Rectal smooth muscle tissue (tissue), 1 donor: ENCODE measurements around the gene ITGB5.
"Not testable (repeated sequence)": the region's sequence is repeated elsewhere in the genome, so short reads cannot be mapped to it uniquely, and the experiment has no call there.

Experiments
- H3K27ac ChIP-seq: one replicate; pipeline ENCODE4 v1.7.0; 2013; ENCODE audit warnings: low read depth, low read length, inconsistent platforms
- H3K27me3 ChIP-seq: one replicate; pipeline ENCODE4 v1.7.0; 2013; ENCODE audit warnings: low read length; ENCODE audit not compliant: control insufficient read depth, insufficient read depth
- H3K36me3 ChIP-seq: one replicate; pipeline ENCODE4 v1.7.0; 2013; ENCODE audit warnings: low read length; ENCODE audit not compliant: control insufficient read depth, insufficient read depth
- H3K4me1 ChIP-seq: one replicate; pipeline ENCODE4 v1.7.0; 2013; ENCODE audit warnings: low read length; ENCODE audit not compliant: control insufficient read depth, insufficient read depth
- H3K4me3 ChIP-seq: one replicate; pipeline ENCODE4 v1.7.0; 2013; ENCODE audit warnings: low read length
- H3K9ac ChIP-seq: one replicate; pipeline ENCODE4 v1.7.0; 2013; ENCODE audit warnings: low read length

ITGB5 gene

DNA sequence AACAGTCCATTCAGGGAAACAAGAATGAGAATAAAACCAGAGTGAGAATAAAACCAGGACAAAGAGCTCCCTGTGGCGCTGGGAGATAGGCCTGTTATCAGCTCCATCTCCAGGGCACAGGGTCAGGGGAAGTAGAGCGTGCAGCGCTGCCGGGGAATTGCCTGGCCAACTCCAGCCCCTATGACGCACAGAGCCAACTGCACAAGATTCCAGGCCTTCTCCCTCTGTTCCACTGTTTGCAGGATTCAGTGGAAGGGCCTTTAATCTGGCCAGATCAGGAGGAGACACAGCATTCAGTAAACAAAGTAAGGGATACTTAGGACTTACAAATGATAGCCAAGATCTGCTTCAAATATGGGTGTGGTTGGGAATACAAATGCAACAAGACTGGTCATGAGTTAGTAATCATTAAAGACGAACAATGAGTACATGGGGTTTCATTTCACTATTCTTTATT, 49.4 kb downstream of the ITGB5 start:
- no peak overlapping the region for H3K4me3 ChIP-seq
- H3K4me1 ChIP-seq: peaks cover 30% of the 10 kb centered on the region
- no peak overlapping the region for H3K9ac ChIP-seq
- no peaks in the 10 kb centered on the region for H3K27me3 ChIP-seq
- H3K36me3 ChIP-seq: peaks cover 6% of the 10 kb centered on the region
- H3K27ac ChIP-seq: peak overlapping the region; percentile 84

DNA sequence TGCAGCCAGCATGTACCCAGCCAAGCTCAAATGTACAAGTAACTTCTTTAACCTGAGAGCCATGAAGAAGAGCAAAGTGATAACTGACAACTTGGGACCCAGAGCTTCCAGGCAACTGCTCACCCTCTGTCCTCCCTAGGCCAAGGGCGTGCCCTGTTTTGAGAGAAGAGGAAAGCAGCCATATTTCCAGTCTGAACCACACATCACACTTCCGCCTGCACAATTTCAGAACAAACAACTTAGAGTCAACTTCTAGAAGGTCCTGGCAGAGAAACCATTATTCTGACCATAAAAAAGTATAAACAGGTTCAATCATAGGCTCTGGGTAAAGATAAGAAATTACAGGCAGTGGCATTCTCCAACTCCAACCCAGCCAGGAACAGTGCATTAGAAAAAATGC, 50.1 kb downstream of the ITGB5 start:
- Histone ChIP-seq H3K27me3 (no peaks in the 10 kb centered on the region), H3K4me1 (peaks cover 34% of the 10 kb centered on the region), H3K36me3 (peaks cover 6% of the 10 kb centered on the region), H3K9ac (no peak overlapping the region), H3K4me3 (no peak overlapping the region), H3K27ac (peak overlapping the region; percentile 84)

DNA sequence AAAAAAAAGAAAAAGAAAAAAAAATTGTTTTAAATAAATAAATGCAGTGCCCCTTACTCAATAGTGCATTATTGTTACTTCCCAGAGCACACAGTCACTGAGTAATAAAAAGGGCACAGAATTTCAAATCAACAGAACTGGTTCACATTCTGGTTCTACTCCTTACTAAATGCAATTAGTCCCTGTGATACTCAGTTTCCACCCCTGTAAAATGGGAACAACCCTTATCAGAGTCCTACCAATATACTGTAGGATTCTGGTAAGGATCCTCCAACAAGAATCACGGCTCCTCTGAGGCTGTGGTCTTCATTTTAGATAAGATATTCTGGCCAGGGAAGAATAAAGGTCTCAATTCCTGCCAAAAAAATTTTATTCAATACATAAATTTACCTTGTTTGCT, 50.7 kb downstream of the ITGB5 start:
- peak overlapping the region; percentile 84 for H3K27ac ChIP-seq
- no peak overlapping the region for H3K9ac ChIP-seq
- H3K27me3 ChIP-seq: no peaks in the 10 kb centered on the region
- no peak overlapping the region for H3K4me3 ChIP-seq
- H3K36me3 ChIP-seq: peaks cover 6% of the 10 kb centered on the region
- H3K4me1 ChIP-seq: peaks cover 34% of the 10 kb centered on the region

DNA sequence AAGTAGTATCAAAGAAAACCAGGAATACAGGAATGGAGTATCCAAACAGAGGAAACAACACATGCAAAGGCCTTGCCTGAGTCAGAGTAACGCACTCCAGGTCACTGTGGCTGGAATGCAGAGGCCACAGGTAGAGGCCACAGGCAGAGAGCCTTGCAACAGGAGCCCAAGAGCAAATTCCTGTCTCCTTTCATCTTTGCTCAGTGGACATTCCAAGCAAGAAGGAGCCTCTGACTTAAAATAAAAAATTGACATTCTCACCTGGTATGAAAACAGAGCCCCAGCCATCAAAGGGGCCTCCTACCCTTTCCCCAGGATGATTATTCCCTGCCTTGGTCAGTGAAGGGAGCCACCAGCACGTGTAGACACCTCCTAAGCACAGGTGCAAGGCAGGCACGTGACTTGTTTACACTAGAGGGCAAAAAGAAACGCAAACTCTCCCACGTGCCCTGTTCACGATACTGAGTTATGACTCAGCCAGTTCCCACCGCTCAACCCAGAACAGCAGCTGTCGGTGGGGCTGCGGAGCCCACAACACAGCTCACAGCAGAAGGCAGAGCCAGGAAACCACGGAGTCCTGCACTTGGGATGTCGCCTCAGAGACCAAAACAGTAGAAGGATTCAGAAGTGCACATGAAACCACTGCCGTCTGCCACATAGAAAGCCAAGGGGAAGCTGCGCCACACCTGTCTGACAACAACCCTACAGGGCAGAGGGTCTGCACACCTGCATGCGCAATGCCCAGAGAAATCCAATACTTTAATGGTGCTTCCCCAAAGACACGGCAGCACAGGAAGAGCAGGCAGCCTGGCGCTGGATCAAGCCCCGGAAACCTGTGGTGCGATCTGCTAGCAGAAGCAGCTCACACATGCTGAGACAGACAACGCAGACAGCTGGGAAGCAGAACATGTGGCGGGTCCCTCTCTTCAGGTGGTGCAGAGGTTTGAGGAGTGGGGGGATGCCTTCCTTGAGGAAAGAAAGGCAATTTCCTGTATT, 52.1 kb downstream of the ITGB5 start:
- Histone ChIP-seq H3K9ac (no peak overlapping the region), H3K27me3 (no peaks in the 10 kb centered on the region), H3K4me1 (peaks cover 36% of the 10 kb centered on the region), H3K4me3 (peak overlapping the region; percentile 3), H3K27ac (peak overlapping the region; percentile 1), H3K36me3 (no peaks in the 10 kb centered on the region)

DNA sequence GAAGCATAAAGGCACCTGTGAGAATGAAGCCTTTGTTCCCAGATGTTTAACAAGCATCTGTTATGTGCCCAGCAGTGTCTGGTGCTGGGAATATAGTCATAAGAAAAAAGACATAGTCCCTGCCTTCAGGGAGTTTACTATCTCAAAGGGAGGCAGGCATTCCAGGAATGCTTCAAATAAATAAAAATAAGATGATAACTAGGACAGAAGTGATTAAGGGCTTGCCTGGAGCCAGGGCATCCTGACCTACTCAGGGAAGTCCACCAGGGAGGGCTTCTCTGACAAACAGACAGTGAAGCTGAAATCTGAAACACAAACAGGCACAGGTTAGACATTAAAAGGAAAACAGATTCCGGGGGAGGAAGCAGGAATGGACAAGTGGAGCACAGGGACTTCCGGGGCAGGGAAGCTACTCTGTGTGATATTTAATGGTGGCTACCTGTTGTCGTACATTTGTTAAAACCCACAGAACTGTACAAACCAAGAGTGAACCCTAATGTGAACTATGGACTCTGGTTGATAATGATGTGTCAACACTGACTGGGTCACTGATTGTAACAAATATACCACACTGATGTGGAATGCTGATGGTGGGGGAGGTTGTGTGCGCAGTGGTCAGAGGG, 53.3 kb downstream of the ITGB5 start:
- H3K9ac ChIP-seq: no peak overlapping the region
- no peak overlapping the region for H3K27ac ChIP-seq
- H3K4me3 ChIP-seq: no peak overlapping the region
- no peaks in the 10 kb centered on the region for H3K27me3 ChIP-seq
- peaks cover 36% of the 10 kb centered on the region for H3K4me1 ChIP-seq
- no peaks in the 10 kb centered on the region for H3K36me3 ChIP-seq

DNA sequence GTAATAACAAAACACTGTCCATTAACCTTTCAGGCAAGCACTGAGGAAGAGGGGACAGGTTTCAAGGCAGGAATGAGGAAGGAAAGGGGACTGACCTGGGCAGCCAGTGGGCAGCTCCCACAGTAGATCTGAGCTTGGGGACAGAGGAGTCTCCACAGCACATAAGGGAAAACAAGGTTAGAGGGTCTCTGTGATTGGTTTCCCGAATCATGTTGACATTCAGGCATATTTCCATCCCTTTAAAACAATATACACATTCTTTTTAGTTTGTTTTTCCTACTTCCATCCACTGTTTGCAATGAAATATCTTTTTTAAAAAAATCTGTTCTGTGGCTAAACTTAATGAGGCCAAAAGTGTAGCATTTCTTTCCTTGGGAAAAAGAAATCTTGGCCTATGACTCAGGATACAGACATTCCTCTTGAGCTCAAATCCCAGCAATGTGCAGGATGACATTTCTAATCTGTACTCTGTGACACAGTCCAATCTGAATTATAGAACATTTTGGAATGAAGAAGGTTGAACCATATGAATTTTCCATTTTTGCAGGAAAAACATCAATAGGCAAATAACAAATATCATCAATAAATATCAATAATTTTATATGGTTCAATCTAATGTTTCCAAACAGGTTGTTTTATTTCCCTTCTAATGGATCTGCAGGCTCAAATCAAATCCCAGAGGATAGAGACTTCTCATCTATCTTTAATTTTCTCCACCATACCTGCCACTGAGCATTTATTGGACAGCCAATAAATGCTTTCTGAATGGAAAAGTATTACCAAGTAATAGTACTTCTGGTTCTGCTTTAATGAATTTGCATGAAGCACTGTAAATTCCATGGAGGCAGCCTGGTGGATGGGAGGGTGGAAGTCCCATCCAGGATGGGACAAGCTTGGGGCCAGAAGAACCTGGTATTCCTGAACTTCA, 54.1 kb downstream of the ITGB5 start:
- H3K27ac ChIP-seq: no peak overlapping the region

DNA sequence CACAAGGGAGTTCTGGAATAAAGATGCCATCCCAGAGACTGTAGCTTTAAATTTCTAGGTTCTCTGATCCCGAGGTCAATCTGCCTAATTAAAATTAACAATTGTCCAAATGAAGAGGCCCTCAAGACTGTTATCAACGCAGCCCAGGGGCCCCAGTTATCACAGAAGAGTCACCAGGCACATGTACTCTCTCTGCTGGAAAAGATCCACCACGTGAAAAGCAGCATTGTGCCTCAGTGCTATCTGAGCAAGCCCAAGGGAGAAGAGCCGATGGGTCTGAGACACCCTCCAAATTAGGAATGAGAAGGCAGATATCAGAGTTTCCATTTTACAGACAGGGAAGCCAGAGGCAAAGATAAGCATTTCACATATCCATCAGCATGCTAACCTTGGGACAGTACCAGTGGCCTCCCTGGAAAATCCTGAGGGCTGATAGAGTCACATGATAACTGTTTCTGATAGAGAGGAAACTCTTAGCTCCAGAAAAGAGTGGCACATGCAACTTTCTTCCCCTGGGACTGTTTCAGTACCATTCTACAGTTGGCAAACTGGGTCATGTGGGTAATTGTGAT, 55.5 kb downstream of the ITGB5 start:
- peaks cover 2% of the 10 kb centered on the region for H3K36me3 ChIP-seq
- peaks cover 30% of the 10 kb centered on the region for H3K4me1 ChIP-seq
- H3K27me3 ChIP-seq: no peaks in the 10 kb centered on the region
- H3K4me3 ChIP-seq: no peak overlapping the region
- H3K9ac ChIP-seq: no peak overlapping the region
- H3K27ac ChIP-seq: no peak overlapping the region

More for the DNA sequence above, 54.1 kb downstream of the ITGB5 start:
- Histone ChIP-seq H3K27me3 (no peaks in the 10 kb centered on the region), H3K9ac (no peak overlapping the region), H3K4me3 (no peak overlapping the region), H3K4me1 (peaks cover 34% of the 10 kb centered on the region), H3K36me3 (peaks cover 2% of the 10 kb centered on the region)

DNA sequence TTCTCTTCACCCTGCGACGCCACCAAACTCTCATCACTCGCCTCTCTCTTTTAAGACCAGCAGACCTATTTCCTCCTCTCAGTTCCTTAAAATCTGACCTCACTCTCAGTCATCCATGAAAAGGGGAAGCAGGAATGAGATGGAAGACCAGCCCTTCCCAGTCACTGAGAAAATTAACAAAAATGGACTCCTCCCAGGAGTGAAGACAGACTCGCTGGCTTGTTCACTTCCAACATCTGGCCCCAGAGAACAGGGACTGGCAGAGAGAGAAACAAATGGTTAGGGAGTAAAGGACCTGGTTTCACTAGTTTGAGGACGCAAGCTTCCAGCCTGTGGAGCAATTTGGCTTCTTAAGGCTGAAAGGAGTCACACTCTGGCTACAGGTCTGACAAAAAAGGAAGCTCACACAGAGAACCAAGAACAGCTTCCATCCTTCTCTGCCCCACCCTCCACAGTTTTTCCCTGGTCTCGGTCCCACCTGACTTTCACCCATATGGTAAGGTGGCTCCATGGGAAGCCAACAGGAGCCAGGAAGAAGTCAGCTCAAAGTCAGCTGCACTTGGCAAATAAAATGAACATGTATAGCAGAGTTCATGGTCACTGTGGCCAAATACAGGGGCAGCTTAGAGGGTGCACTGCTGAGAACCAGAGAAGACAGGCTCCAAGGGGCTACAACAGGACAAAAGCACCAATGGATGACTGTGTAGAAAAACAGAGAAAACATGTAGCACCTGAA, 57.2 kb downstream of the ITGB5 start:
- peak overlapping the region; percentile 37 for H3K27ac ChIP-seq
- H3K36me3 ChIP-seq: peaks cover 2% of the 10 kb centered on the region
- H3K9ac ChIP-seq: no peak overlapping the region
- no peaks in the 10 kb centered on the region for H3K27me3 ChIP-seq
- H3K4me3 ChIP-seq: no peak overlapping the region
- H3K4me1 ChIP-seq: peaks cover 25% of the 10 kb centered on the region

DNA sequence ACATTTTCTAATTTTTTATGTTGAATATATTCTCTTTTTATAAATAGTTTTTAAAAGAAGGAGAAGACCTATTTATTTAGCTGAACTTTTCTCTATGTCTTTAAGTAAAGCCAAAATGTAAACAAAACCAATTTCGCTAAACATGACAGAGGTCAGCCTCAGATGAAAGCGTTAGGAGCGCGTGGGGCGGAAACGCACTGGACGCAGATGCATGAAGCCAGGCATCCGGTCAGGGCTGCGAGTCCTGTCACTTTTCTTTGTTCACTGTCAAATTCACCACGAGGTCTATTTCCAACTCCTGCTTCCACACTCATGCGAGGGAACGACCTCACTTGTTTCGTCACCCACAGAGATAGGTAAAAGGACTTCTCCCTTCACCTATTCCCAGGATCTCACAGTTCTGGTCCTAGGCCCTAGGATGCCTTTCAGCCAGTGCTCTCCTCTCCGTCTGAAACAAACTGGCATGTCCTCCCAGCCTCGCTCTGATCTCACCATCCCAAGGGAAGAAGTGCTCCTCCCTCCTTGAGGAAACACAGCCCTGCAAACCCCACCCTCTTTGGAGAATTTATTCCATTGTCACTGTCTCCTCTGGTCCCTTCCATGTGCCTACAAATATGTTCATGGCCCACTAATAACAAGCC, 57.9 kb downstream of the ITGB5 start:
- Histone ChIP-seq H3K4me1 (peaks cover 21% of the 10 kb centered on the region), H3K4me3 (no peak overlapping the region), H3K9ac (no peak overlapping the region), H3K27me3 (no peaks in the 10 kb centered on the region), H3K27ac (peak overlapping the region; percentile 4), H3K36me3 (peaks cover 2% of the 10 kb centered on the region)

DNA sequence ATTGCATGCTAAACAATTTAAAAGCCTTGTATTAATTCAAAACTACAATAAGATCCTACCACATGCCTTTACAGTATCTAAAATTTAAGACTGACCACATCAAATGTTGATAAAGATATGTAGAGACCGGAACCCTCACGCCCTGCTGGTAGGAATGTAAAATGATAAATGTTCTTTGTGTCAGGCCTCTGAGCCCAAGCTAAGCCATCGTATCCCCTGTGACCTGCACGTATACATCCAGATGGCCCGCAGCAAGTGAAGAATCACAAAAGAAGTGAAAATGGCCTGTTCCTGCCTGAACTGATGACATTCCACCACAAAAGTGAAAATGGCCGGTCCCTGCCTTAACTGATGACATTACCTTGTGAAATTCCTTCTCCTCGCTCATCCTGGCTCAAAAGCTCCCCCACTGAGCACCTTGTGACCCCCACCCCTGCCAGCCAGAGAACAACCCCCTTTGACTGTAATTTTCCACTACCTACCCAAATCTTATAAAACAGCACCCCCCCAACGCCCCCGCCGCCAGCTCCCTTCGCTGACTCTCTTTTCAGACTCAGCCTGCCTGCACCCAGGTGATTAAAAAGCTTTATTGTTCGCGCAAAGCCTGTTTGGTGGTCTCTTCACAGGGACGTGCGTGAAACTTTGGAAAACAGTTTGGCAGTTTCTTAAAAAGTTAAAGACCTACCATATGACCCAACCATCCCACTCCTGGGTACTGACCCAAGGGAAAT, 59.5 kb downstream of the ITGB5 start:
- H3K4me3 ChIP-seq, H3K27me3 ChIP-seq, H3K36me3 ChIP-seq, H3K9ac ChIP-seq: not testable (repeated sequence)
- Histone ChIP-seq H3K27ac (peak overlapping the region; percentile 83), H3K4me1 (peaks cover 20% of the 10 kb centered on the region)
